Measurements from ENCODE around the gene PCDHB8. TPM values are rescaled to one million over a fixed set of nuclear protein-coding genes. Genes with fewer than 3 reads are reported as not detected.
"Not testable (repeated sequence)": the region's sequence is repeated elsewhere in the genome, so short reads cannot be mapped to it uniquely, and the experiment has no call there.

The PCDHB8 gene
- total RNA-seq, 6 donors from 2014 or later, result 0.83 to 2.1 (median 0.96) TPM; not detected in 2

DNA sequence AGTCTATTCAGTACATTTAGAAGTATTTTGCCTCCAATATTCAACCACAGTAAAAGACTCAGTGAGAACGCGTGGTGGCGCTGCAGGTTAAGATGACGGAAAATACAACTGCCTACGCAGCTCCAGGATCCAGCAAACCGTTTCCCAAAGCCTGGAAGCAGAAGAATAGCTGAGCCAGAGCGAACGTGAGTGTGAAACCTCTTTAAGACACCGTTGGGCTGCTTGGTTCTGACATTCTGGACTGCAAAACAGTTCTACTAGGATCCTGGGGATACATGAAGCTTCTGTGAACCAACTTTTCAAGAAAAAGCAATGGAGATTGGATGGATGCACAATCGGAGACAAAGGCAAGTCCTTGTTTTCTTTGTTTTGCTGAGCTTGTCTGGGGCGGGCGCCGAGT lies 4.7 kb downstream of the PCDHB8 start, which contains the start of gene PCDHB16:
Gene PCDHB16, plus strand, starts transcription at position 140 of the 400 bp plus-strand sequence. Its CDS starts 173 bp downstream, at position 313.
- Histone ChIP-seq H3K27ac (peak within 1 kb of the TSS in 1 of 4 donors; percentile 28), H3K4me3 (peak within 1 kb of the TSS in 3 of 4 donors; percentile 26 to 35 (median 26)), H3K9me3 (peaks cover 4 to 56% (median 42%) of the 10 kb centered on the region in 4 donors), H3K27me3 (no peaks in the 10 kb centered on the region), H3K36me3 (no peaks in the 10 kb centered on the region), H3K4me1 (no peaks in the 10 kb centered on the region)
- WGBS, 2 donors, result 8 to 12% methylated on average over 13 of the region's 13 CpGs
- no peak for DNase-seq
- TF ChIP-seq POLR2AphosphoS5 (IDR thresholded peaks at IDR 0.05), result no peak
- TF ChIP-seq, protein P1, sequence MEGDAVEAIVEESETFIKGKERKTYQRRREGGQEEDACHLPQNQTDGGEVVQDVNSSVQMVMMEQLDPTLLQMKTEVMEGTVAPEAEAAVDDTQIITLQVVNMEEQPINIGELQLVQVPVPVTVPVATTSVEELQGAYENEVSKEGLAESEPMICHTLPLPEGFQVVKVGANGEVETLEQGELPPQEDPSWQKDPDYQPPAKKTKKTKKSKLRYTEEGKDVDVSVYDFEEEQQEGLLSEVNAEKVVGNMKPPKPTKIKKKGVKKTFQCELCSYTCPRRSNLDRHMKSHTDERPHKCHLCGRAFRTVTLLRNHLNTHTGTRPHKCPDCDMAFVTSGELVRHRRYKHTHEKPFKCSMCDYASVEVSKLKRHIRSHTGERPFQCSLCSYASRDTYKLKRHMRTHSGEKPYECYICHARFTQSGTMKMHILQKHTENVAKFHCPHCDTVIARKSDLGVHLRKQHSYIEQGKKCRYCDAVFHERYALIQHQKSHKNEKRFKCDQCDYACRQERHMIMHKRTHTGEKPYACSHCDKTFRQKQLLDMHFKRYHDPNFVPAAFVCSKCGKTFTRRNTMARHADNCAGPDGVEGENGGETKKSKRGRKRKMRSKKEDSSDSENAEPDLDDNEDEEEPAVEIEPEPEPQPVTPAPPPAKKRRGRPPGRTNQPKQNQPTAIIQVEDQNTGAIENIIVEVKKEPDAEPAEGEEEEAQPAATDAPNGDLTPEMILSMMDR (IDR thresholded peaks at IDR 0.05), result peak in 1 of 6 experiments; percentile 35
- peak in 1 of 2 donors; percentile 55 for ATAC-seq (ENCODE audit: low FRiP score in 2 of 2)

DNA sequence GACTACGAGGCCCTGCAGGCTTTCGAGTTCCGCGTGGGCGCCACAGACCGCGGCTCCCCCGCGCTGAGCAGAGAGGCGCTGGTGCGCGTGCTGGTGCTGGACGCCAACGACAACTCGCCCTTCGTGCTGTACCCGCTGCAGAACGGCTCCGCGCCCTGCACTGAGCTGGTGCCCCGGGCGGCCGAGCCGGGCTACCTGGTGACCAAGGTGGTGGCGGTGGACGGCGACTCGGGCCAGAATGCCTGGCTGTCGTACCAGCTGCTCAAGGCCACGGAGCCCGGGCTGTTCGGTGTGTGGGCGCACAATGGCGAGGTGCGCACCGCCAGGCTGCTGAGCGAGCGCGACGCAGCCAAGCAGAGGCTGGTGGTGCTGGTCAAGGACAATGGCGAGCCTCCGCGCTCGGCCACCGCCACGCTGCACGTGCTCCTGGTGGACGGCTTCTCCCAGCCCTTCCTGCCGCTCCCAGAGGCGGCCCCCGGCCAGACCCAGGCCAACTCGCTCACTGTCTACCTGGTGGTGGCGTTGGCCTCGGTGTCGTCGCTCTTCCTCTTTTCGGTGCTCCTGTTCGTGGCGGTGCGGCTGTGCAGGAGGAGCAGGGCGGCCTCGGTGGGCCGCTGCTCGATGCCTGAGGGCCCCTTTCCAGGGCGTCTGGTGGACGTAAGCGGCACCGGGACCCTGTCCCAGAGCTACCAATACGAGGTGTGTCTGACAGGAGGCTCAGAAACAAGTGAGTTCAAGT lies 6.7 kb downstream of the PCDHB8 start:
- H3K4me3 ChIP-seq, result not testable (repeated sequence)

DNA sequence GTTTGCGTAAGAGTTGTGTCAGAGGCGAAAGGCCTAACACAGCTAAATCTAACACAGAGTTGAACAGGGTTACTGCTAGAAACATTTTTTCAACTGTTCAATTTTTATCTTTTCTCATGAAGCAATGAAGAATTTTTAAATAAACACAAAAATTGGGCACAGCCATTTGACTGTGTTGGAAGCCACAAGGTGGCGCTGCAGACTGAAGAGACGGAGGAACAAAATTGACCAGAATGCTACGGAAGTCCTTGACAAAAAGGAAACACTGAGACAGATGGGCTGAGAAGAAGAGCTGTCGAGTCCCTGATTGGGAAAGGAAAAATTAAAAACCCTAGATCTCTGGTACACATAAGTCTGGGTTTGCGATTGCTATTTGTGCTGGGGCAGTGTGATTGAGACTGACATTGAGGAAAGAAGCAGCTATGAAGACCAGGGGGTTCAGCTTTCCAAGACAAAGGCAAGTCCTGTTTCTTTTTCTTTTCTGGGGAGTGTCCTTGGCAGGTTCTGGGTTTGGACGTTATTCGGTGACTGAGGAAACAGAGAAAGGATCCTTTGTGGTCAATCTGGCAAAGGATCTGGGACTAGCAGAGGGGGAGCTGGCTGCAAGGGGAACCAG lies 9.4 kb downstream of the PCDHB8 start, which contains the start of gene PCDHB9:
Gene PCDHB9, plus strand, starts transcription at position 265 of the 616 bp plus-strand sequence. Its CDS starts 158 bp downstream, at position 423.
- Histone ChIP-seq H3K36me3 (no peaks in the 10 kb centered on the region), H3K9me3 (peaks cover 9 to 66% (median 36%) of the 10 kb centered on the region in 4 donors), H3K4me1 (no peaks in the 10 kb centered on the region), H3K27ac (no peak within 1 kb of the TSS), H3K27me3 (no peaks in the 10 kb centered on the region), H3K4me3 (peak within 1 kb of the TSS in 1 of 4 donors; percentile 9)
- DNase-seq (no peak), ATAC-seq (ENCODE audit: low FRiP score in 2 of 2) (no peak)
- no peak for TF ChIP-seq POLR2A (IDR thresholded peaks at IDR 0.05)
- TF ChIP-seq, protein P1 (IDR thresholded peaks at IDR 0.05), result peak in 2 of 6 experiments; percentile 13 to 25
- WGBS, 2 donors, result 20 to 25% methylated on average over 9 of the region's 9 CpGs

More for the DNA sequence above, 6.7 kb downstream of the PCDHB8 start:
- not testable (repeated sequence) for H3K27ac ChIP-seq; H3K36me3 ChIP-seq; H3K4me1 ChIP-seq; H3K27me3 ChIP-seq; ATAC-seq (ENCODE audit: low FRiP score in 2 of 2)
- peaks cover 5 to 56% (median 32%) of the 10 kb centered on the region in 4 donors for H3K9me3 ChIP-seq
- WGBS, 2 donors, result 32 to 34% methylated on average over 6 to 17 of the region's 69 CpGs
- DNase-seq, result peak in 1 of 2 donors; percentile 57

DNA sequence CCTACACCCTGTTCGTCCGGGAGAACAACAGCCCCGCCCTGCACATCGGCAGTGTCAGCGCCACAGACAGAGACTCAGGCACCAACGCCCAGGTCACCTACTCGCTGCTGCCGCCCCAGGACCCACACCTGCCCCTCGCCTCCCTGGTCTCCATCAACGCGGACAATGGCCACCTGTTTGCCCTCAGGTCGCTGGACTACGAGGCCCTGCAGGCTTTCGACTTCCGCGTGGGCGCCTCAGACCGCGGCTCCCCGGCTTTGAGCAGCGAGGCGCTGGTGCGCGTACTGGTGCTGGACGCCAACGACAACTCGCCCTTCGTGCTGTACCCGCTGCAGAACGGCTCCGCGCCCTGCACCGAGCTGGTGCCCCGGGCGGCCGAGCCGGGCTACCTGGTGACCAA lies 11.1 kb downstream of the PCDHB8 start:
- not testable (repeated sequence) for ATAC-seq (ENCODE audit: low FRiP score in 2 of 2); H3K4me3 ChIP-seq; H3K27me3 ChIP-seq; H3K4me1 ChIP-seq; H3K36me3 ChIP-seq; H3K27ac ChIP-seq
- 30 to 40% methylated on average over 11 to 13 of the region's 37 CpGs for WGBS, 2 donors
- H3K9me3 ChIP-seq, result peaks cover 9 to 64% (median 30%) of the 10 kb centered on the region in 4 donors
- DNase-seq, result peak in 1 of 2 donors; percentile 63

DNA sequence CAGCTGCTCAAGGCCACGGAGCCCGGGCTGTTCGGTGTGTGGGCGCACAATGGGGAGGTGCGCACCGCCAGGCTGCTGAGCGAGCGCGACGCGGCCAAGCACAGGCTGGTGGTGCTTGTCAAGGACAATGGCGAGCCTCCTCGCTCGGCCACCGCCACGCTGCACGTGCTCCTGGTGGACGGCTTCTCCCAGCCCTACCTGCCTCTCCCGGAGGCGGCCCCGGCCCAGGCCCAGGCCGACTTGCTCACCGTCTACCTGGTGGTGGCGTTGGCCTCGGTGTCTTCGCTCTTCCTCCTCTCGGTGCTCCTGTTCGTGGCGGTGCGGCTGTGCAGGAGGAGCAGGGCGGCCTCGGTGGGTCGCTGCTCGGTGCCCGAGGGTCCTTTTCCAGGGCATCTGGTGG lies 11.5 kb downstream of the PCDHB8 start:
- DNase-seq, result peak in 1 of 2 donors; percentile 81
- H3K36me3 ChIP-seq; H3K27ac ChIP-seq; H3K27me3 ChIP-seq; H3K4me3 ChIP-seq; ATAC-seq (ENCODE audit: low FRiP score in 2 of 2); H3K4me1 ChIP-seq: not testable (repeated sequence)
- 37 to 45% methylated on average over 12 to 19 of the region's 35 CpGs for WGBS, 2 donors
- peaks cover 9 to 63% (median 29%) of the 10 kb centered on the region in 4 donors for H3K9me3 ChIP-seq

DNA sequence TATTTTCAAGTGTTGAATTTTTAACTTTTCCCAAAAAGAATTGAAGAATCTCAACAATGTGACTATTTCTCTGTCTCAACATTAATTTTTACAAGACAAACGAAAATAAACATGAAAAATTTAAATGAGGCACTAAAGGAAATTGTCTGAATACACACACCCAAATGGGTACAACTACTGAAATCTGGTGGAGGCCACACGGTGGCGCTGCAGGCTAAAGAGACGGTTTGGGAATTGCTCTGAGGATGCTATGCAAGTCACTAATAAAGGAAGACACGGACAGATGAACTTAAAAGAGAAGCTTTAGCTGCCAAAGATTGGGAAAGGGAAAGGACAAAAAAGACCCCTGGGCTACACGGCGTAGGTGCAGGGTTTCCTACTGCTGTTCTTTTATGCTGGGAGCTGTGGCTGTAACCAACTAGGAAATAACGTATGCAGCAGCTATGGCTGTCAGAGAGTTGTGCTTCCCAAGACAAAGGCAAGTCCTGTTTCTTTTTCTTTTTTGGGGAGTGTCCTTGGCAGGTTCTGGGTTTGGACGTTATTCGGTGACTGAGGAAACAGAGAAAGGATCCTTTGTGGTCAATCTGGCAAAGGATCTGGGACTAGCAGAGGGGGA lies 14.6 kb downstream of the PCDHB8 start, which contains the start of gene PCDHB10:
Gene PCDHB10, plus strand, starts transcription at position 244 of the 616 bp plus-strand sequence. Its CDS starts 200 bp downstream, at position 444.
- Histone ChIP-seq H3K9me3 (peaks cover 21 to 70% (median 34%) of the 10 kb centered on the region in 4 donors), H3K36me3 (no peaks in the 10 kb centered on the region), H3K4me1 (no peaks in the 10 kb centered on the region), H3K4me3 (no peak within 1 kb of the TSS), H3K27me3 (no peaks in the 10 kb centered on the region), H3K27ac (no peak within 1 kb of the TSS)
- ATAC-seq (ENCODE audit: low FRiP score in 2 of 2), result no peak
- no peak for DNase-seq
- TF ChIP-seq EP300 (IDR thresholded peaks at IDR 0.05) (no peak), POLR2A (IDR thresholded peaks at IDR 0.05) (no peak), POLR2AphosphoS5 (IDR thresholded peaks at IDR 0.05) (no peak)
- TF ChIP-seq, protein P1 (IDR thresholded peaks at IDR 0.05), result peak in 2 of 6 experiments; percentile 8 to 20
- WGBS, 2 donors, result 7 to 12% methylated on average over 8 to 10 of the region's 10 CpGs

DNA sequence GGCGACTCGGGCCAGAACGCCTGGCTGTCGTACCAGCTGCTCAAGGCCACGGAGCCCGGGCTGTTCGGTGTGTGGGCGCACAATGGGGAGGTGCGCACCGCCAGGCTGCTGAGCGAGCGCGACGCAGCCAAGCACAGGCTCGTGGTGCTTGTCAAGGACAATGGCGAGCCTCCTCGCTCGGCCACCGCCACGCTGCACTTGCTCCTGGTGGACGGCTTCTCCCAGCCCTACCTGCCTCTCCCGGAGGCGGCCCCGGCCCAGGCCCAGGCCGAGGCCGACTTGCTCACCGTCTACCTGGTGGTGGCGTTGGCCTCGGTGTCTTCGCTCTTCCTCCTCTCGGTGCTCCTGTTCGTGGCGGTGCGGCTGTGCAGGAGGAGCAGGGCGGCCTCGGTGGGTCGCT lies 16.7 kb downstream of the PCDHB8 start:
- not testable (repeated sequence) for H3K27me3 ChIP-seq; ATAC-seq (ENCODE audit: low FRiP score in 2 of 2); H3K4me1 ChIP-seq; H3K36me3 ChIP-seq; H3K27ac ChIP-seq; H3K4me3 ChIP-seq
- peak in 1 of 2 donors; percentile 45 for DNase-seq
- 28 to 40% methylated on average over 3 to 7 of the region's 37 CpGs for WGBS, 2 donors
- H3K9me3 ChIP-seq, result peaks cover 29 to 59% (median 37%) of the 10 kb centered on the region in 4 donors

Measured in upper lobe of left lung (tissue), 6 donors.